ENCODE results near the gene CYFIP1.

DNA sequence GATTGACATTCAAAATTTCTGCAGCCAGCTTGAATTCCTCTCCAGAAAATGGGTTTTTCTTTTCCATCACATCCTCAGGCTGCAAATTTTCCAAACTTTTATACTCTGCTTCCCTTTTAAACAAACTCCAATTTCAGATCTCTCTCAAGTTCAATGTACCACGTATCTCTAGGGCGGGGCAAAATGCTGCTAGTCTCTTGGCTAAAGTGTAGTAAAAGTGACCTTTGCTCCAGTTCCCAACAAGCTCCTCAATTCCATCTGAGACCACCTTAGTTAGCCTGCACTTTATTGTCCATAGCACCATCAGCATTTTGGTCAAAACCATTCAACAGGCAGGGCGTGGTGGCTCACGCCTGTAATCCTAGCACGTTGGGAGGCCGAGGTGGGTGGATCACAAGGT, 95.0 kb downstream of the CYFIP1 start:
- no peak for TF ChIP-seq CTCF (IDR thresholded peaks at IDR 0.05 in 4 of 5, conservative IDR thresholded peaks at IDR 0.05 in 1 of 5)
- no peak for TF ChIP-seq POLR2A (IDR thresholded peaks at IDR 0.05)

Measured in gastrocnemius medialis (tissue), 4 donors.